ENCODE results near the gene POLG2.

POLG2 gene

GRCh38 chr17:64529221-64529620 lies 32.4 kb upstream of the POLG2 start:
- Histone ChIP-seq H3K36me3 (ENCODE audit: control insufficient read depth in 1 of 2, insufficient read depth in 2 of 2, low read length in 2 of 2) (peaks cover 75 to 96% of the 10 kb centered on the region in 2 donors), H3K4me3 (ENCODE audit: low read depth in 1 of 2, low read length in 2 of 2) (no peak overlapping the region), H3K27me3 (ENCODE audit: low read depth, low read length) (no peaks in the 10 kb centered on the region), H3K4me1 (ENCODE audit: control insufficient read depth in 1 of 2, insufficient read depth in 2 of 2, low read length in 2 of 2) (no peaks in the 10 kb centered on the region), H3K9me3 (ENCODE audit: control insufficient read depth in 1 of 2, low read length in 2 of 2) (no peaks in the 10 kb centered on the region), H3K27ac (ENCODE audit: low read length) (no peak overlapping the region)

- Histone ChIP-seq H3K4me1 (ENCODE audit: control insufficient read depth in 1 of 2, insufficient read depth in 2 of 2, low read length in 2 of 2) (no peaks in the 10 kb centered on the region), H3K36me3 (ENCODE audit: control insufficient read depth in 1 of 2, insufficient read depth in 2 of 2, low read length in 2 of 2) (peaks cover 67 to 93% of the 10 kb centered on the region in 2 donors), H3K4me3 (ENCODE audit: low read depth in 1 of 2, low read length in 2 of 2) (no peak overlapping the region), H3K27ac (ENCODE audit: low read length) (no peak overlapping the region), H3K9me3 (ENCODE audit: control insufficient read depth in 1 of 2, low read length in 2 of 2) (no peaks in the 10 kb centered on the region), H3K27me3 (ENCODE audit: low read depth, low read length) (no peaks in the 10 kb centered on the region)
These were observed 31.1 kb upstream of the POLG2 start for GRCh38 chr17:64527914-64528313.

DNA sequence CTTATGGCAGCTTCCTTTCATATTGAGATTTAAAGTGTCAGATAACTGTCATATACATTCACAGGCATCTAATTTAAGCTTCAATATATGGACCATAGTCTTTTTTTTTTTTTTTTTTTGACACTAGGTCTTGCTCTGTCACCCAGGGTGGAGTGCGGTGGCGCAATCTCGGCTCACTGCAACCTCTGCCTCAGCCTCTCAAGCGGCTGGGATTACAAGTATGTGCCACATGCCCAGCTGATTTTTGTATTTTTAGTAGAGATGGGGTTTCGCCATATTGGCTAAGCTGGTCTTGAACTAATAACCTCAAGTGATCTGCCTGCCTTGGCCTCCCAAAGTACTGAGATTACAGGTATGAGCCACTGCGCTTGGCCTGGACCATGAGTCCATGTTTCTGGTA lies 23.5 kb upstream of the POLG2 start:
- Histone ChIP-seq H3K9me3 (ENCODE audit: control insufficient read depth in 1 of 2, low read length in 2 of 2) (no peaks in the 10 kb centered on the region), H3K36me3 (ENCODE audit: control insufficient read depth in 1 of 2, insufficient read depth in 2 of 2, low read length in 2 of 2) (peaks cover 40 to 78% of the 10 kb centered on the region in 2 donors), H3K27ac (ENCODE audit: low read length) (no peak overlapping the region), H3K27me3 (ENCODE audit: low read depth, low read length) (no peaks in the 10 kb centered on the region), H3K4me1 (ENCODE audit: control insufficient read depth in 1 of 2, insufficient read depth in 2 of 2, low read length in 2 of 2) (no peaks in the 10 kb centered on the region), H3K4me3 (ENCODE audit: low read depth in 1 of 2, low read length in 2 of 2) (no peak overlapping the region)

GRCh38 chr17:64519601-64520000 lies 22.7 kb upstream of the POLG2 start:
- H3K27ac ChIP-seq (ENCODE audit: low read length): no peak overlapping the region
- peaks cover 46 to 77% of the 10 kb centered on the region in 2 donors for H3K36me3 ChIP-seq (ENCODE audit: control insufficient read depth in 1 of 2, insufficient read depth in 2 of 2, low read length in 2 of 2)

DNA sequence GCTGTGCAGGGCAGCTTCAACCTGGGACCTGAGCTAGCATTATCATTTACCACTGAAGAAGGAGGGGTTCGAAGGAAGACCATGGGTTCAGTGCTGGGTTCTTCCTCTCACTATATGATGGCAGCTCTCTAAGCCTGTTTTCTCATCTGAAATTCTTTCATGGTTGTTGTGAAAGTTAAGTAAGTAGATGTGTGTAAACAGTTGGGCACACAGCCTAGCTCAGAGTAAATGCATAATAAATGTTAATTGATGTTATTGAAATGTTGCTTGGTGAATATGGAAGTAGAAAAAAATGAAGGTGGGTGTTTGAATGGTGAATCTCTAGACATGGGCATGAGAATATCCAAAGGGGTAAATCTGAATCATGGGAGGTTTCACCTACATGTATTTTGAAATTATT lies 19.0 kb upstream of the POLG2 start:
- Histone ChIP-seq H3K27me3 (ENCODE audit: low read depth, low read length) (no peaks in the 10 kb centered on the region), H3K9me3 (ENCODE audit: control insufficient read depth in 1 of 2, low read length in 2 of 2) (no peaks in the 10 kb centered on the region), H3K4me1 (ENCODE audit: control insufficient read depth in 1 of 2, insufficient read depth in 2 of 2, low read length in 2 of 2) (no peaks in the 10 kb centered on the region), H3K36me3 (ENCODE audit: control insufficient read depth in 1 of 2, insufficient read depth in 2 of 2, low read length in 2 of 2) (peaks cover 45 to 61% of the 10 kb centered on the region in 2 donors), H3K27ac (ENCODE audit: low read length) (no peak overlapping the region), H3K4me3 (ENCODE audit: low read depth in 1 of 2, low read length in 2 of 2) (no peak overlapping the region)

More at GRCh38 chr17:64519601-64520000, 22.7 kb upstream of the POLG2 start:
- H3K27me3 ChIP-seq (ENCODE audit: low read depth, low read length): no peaks in the 10 kb centered on the region
- no peak overlapping the region for H3K4me3 ChIP-seq (ENCODE audit: low read depth in 1 of 2, low read length in 2 of 2)
- no peaks in the 10 kb centered on the region for H3K4me1 ChIP-seq (ENCODE audit: control insufficient read depth in 1 of 2, insufficient read depth in 2 of 2, low read length in 2 of 2)
- H3K9me3 ChIP-seq (ENCODE audit: control insufficient read depth in 1 of 2, low read length in 2 of 2): no peaks in the 10 kb centered on the region

GRCh38 chr17:64515419-64515818 lies 18.6 kb upstream of the POLG2 start:
- H3K27ac ChIP-seq (ENCODE audit: low read length): no peak overlapping the region
- H3K36me3 ChIP-seq (ENCODE audit: control insufficient read depth in 1 of 2, insufficient read depth in 2 of 2, low read length in 2 of 2): peaks cover 45 to 61% of the 10 kb centered on the region in 2 donors
- H3K27me3 ChIP-seq (ENCODE audit: low read depth, low read length): no peaks in the 10 kb centered on the region
- H3K9me3 ChIP-seq (ENCODE audit: control insufficient read depth in 1 of 2, low read length in 2 of 2): no peaks in the 10 kb centered on the region
- H3K4me1 ChIP-seq (ENCODE audit: control insufficient read depth in 1 of 2, insufficient read depth in 2 of 2, low read length in 2 of 2): no peaks in the 10 kb centered on the region
- H3K4me3 ChIP-seq (ENCODE audit: low read depth in 1 of 2, low read length in 2 of 2): no peak overlapping the region

GRCh38 chr17:64509179-64509578 lies 12.3 kb upstream of the POLG2 start:
- Histone ChIP-seq H3K9me3 (ENCODE audit: control insufficient read depth in 1 of 2, low read length in 2 of 2) (no peaks in the 10 kb centered on the region), H3K4me1 (ENCODE audit: control insufficient read depth in 1 of 2, insufficient read depth in 2 of 2, low read length in 2 of 2) (peaks cover under 1 to 29% of the 10 kb centered on the region in 2 donors), H3K36me3 (ENCODE audit: control insufficient read depth in 1 of 2, insufficient read depth in 2 of 2, low read length in 2 of 2) (peaks cover 29 to 35% of the 10 kb centered on the region in 2 donors), H3K27ac (ENCODE audit: low read length) (no peak overlapping the region), H3K27me3 (ENCODE audit: low read depth, low read length) (no peaks in the 10 kb centered on the region), H3K4me3 (ENCODE audit: low read depth in 1 of 2, low read length in 2 of 2) (no peak overlapping the region)

- Histone ChIP-seq H3K27ac (ENCODE audit: low read length) (no peak overlapping the region), H3K36me3 (ENCODE audit: control insufficient read depth in 1 of 2, insufficient read depth in 2 of 2, low read length in 2 of 2) (peaks cover 34 to 39% of the 10 kb centered on the region in 2 donors), H3K4me1 (ENCODE audit: control insufficient read depth in 1 of 2, insufficient read depth in 2 of 2, low read length in 2 of 2) (peaks cover 6 to 34% of the 10 kb centered on the region in 2 donors), H3K9me3 (ENCODE audit: control insufficient read depth in 1 of 2, low read length in 2 of 2) (no peaks in the 10 kb centered on the region), H3K4me3 (ENCODE audit: low read depth in 1 of 2, low read length in 2 of 2) (peak overlapping the region; percentile 83 to 100), H3K27me3 (ENCODE audit: low read depth, low read length) (no peaks in the 10 kb centered on the region)
These were observed 11.8 kb upstream of the POLG2 start for GRCh38 chr17:64508683-64509082.

GRCh38 chr17:64507413-64507782 lies 10.5 kb upstream of the POLG2 start:
- no peaks in the 10 kb centered on the region for H3K9me3 ChIP-seq (ENCODE audit: control insufficient read depth in 1 of 2, low read length in 2 of 2)
- H3K27ac ChIP-seq (ENCODE audit: low read length): peak overlapping the region; percentile 100
- peak overlapping the region; percentile 83 to 100 for H3K4me3 ChIP-seq (ENCODE audit: low read depth in 1 of 2, low read length in 2 of 2)
- peaks cover 42 to 52% of the 10 kb centered on the region in 2 donors for H3K36me3 ChIP-seq (ENCODE audit: control insufficient read depth in 1 of 2, insufficient read depth in 2 of 2, low read length in 2 of 2)
- no peaks in the 10 kb centered on the region for H3K27me3 ChIP-seq (ENCODE audit: low read depth, low read length)
- peaks cover 16 to 47% of the 10 kb centered on the region in 2 donors for H3K4me1 ChIP-seq (ENCODE audit: control insufficient read depth in 1 of 2, insufficient read depth in 2 of 2, low read length in 2 of 2)

GRCh38 chr17:64506576-64507412 lies 9.9 kb upstream of the POLG2 start, which contains the start of gene CEP95:
Gene CEP95 (plus strand): TSS chr17:64506977. CDS start chr17:64507098, 121 bp downstream.
- no peaks in the 10 kb centered on the region for H3K27me3 ChIP-seq (ENCODE audit: low read depth, low read length)
- H3K9me3 ChIP-seq (ENCODE audit: control insufficient read depth in 1 of 2, low read length in 2 of 2): no peaks in the 10 kb centered on the region
- peaks cover 21 to 53% of the 10 kb centered on the region in 2 donors for H3K4me1 ChIP-seq (ENCODE audit: control insufficient read depth in 1 of 2, insufficient read depth in 2 of 2, low read length in 2 of 2)
- peak within 1 kb of the TSS; percentile 83 to 100 for H3K4me3 ChIP-seq (ENCODE audit: low read depth in 1 of 2, low read length in 2 of 2)
- H3K27ac ChIP-seq (ENCODE audit: low read length): peak within 1 kb of the TSS; percentile 100
- peaks cover 42 to 58% of the 10 kb centered on the region in 2 donors for H3K36me3 ChIP-seq (ENCODE audit: control insufficient read depth in 1 of 2, insufficient read depth in 2 of 2, low read length in 2 of 2)

GRCh38 chr17:64506201-64506575 lies 9.3 kb upstream of the POLG2 start, which contains the start of gene DDX5:
Gene DDX5 (minus strand): TSS chr17:64506289. CDS start chr17:64506119, 170 bp downstream.
- Histone ChIP-seq H3K4me3 (ENCODE audit: low read depth in 1 of 2, low read length in 2 of 2) (peak within 1 kb of the TSS; percentile 83 to 100), H3K27ac (ENCODE audit: low read length) (peak within 1 kb of the TSS; percentile 100), H3K4me1 (ENCODE audit: control insufficient read depth in 1 of 2, insufficient read depth in 2 of 2, low read length in 2 of 2) (peaks cover 21 to 59% of the 10 kb centered on the region in 2 donors), H3K27me3 (ENCODE audit: low read depth, low read length) (no peaks in the 10 kb centered on the region), H3K9me3 (ENCODE audit: control insufficient read depth in 1 of 2, low read length in 2 of 2) (no peaks in the 10 kb centered on the region), H3K36me3 (ENCODE audit: control insufficient read depth in 1 of 2, insufficient read depth in 2 of 2, low read length in 2 of 2) (peaks cover 47 to 64% of the 10 kb centered on the region in 2 donors)

All from muscle layer of duodenum (tissue), 2 donors.